Neural cell (in vitro differentiated cells): ENCODE measurements around the gene PHF24. TPM values are rescaled to one million over a fixed set of nuclear protein-coding genes. Genes with fewer than 3 reads are reported as not detected.

Source experiments
- H2AFZ ChIP-seq: fragments of 200-600, 300-800 bp; sonication (generic), shearing (Covaris generic); 2 replicates; pipeline ENCODE4 v1.6.0; 2014; ENCODE audit warnings: low read depth, mild to moderate bottlenecking, antibody characterized with exemption, low read length, moderate library complexity
- H3F3A ChIP-seq: fragments of 200-600 bp; shearing (Covaris generic); 2 replicates; pipeline ENCODE4 v1.6.1; 2016; ENCODE audit warnings: mild to moderate bottlenecking, moderate library complexity, mixed read lengths, antibody characterized with exemption, low read length; ENCODE audit not compliant: insufficient read depth, poor library complexity, severe bottlenecking
- H3K27ac ChIP-seq: fragments of 200-600, 300-800 bp; sonication (generic), shearing (Covaris generic); 2 replicates; pipeline ENCODE4 v1.5.1; 2014; ENCODE audit warnings: mild to moderate bottlenecking, low read length, moderate library complexity
- H3K27me3 ChIP-seq: fragments of 300-800, 200-600 bp; sonication (generic), shearing (Covaris generic); 2 replicates; pipeline ENCODE4 v1.6.0; 2014; ENCODE audit warnings: mild to moderate bottlenecking, low read depth, low read length, moderate library complexity; ENCODE audit not compliant: insufficient read depth
- H3K36me3 ChIP-seq: fragments of 300-800, 200-600 bp; sonication (generic), shearing (Covaris generic); 2 replicates; pipeline ENCODE4 v1.5.1; 2014; ENCODE audit warnings: mild to moderate bottlenecking, antibody characterized with exemption, low read length, moderate library complexity; ENCODE audit not compliant: insufficient read depth
- H3K4me2 ChIP-seq: fragments of 300-800, 200-600 bp; sonication (generic), shearing (Covaris generic); 2 replicates; pipeline ENCODE4 v1.6.0; 2014; ENCODE audit warnings: mild to moderate bottlenecking, low read length
- H3K4me3 ChIP-seq: fragments of 300-800, 200-600 bp; sonication (generic), shearing (Covaris generic); 2 replicates; pipeline ENCODE4 v1.5.1; 2014; ENCODE audit warnings: mild to moderate bottlenecking, low read length, moderate library complexity
- H3K79me2 ChIP-seq: fragments of 200-600 bp; shearing (Covaris generic); replicated peaks from 2 replicates; pipeline ENCODE4 v1.6.0; 2014; ENCODE audit warnings: mild to moderate bottlenecking, low read length, moderate library complexity; ENCODE audit not compliant: insufficient read depth
- H3K9ac ChIP-seq: fragments of 300-800, 200-600 bp; sonication (generic), shearing (Covaris generic); 2 replicates; pipeline ENCODE4 v1.6.1; 2016; ENCODE audit warnings: mild to moderate bottlenecking, low read length, mixed read lengths
- H3K9me2 ChIP-seq: fragments of 200-600 bp; shearing (Covaris generic); 2 replicates; pipeline ENCODE4 v1.6.1; 2016; ENCODE audit warnings: mild to moderate bottlenecking, low read length, mixed read lengths; ENCODE audit not compliant: insufficient read depth
- H3K9me3 ChIP-seq: fragments of 200-600, 300-800 bp; sonication (generic), shearing (Covaris generic); 2 replicates; pipeline ENCODE4 v1.6.1; 2016; ENCODE audit warnings: mild to moderate bottlenecking, mixed run types, low read length, moderate library complexity, mixed read lengths
- H4K20me1 ChIP-seq: fragments of 200-600 bp; shearing (Covaris generic); 2 replicates; pipeline ENCODE4 v1.6.1; 2016; ENCODE audit warnings: mild to moderate bottlenecking, mixed run types; ENCODE audit not compliant: insufficient read depth
- EP300 ChIP-seq: fragments of 450-650 bp; conservative IDR thresholded peaks from 2 replicates; pipeline ENCODE4 v1.6.1; 2014; ENCODE audit warnings: antibody characterized with exemption, mild to moderate bottlenecking, moderate library complexity; ENCODE audit not compliant: poor library complexity, severe bottlenecking
- EZH2 ChIP-seq: fragments of 200-600, 300-800 bp; shearing (Covaris generic), sonication (generic); IDR thresholded peaks from 2 replicates; pipeline ENCODE4 v1.6.1; 2014; ENCODE audit warnings: antibody characterized with exemption, low read length, borderline replicate concordance, mild to moderate bottlenecking; ENCODE audit not compliant: insufficient read depth, poor library complexity, severe bottlenecking
- MXI1 ChIP-seq: fragments of 450-650 bp; conservative IDR thresholded peaks from 2 replicates; pipeline ENCODE4 v1.6.1; 2014; ENCODE audit warnings: antibody characterized with exemption, mild to moderate bottlenecking; ENCODE audit not compliant: poor library complexity, severe bottlenecking
- TAF1 ChIP-seq: IDR thresholded peaks from 2 replicates; pipeline ENCODE4 v1.6.1; 2012; ENCODE audit warnings: low read depth
- polyA plus RNA-seq: library from polyadenylated mRNA; depleted of rRNA; stranded (reverse); fragments of >200 nt; gene quantifications from 2 replicates; pipeline ENCODE4 v1.2.3, GENCODE V29; 2014
- TF ChIP-seq, protein P1 (sequence below): fragments of 450-650 bp; IDR thresholded peaks from 2 replicates; pipeline ENCODE4 v1.5.1; 2014; ENCODE audit warnings: antibody characterized with exemption, mild to moderate bottlenecking, moderate library complexity; ENCODE audit not compliant: poor library complexity, severe bottlenecking

The PHF24 gene
- polyA plus RNA-seq, 1 donor from 2014 or later, result 2.4 TPM

DNA sequence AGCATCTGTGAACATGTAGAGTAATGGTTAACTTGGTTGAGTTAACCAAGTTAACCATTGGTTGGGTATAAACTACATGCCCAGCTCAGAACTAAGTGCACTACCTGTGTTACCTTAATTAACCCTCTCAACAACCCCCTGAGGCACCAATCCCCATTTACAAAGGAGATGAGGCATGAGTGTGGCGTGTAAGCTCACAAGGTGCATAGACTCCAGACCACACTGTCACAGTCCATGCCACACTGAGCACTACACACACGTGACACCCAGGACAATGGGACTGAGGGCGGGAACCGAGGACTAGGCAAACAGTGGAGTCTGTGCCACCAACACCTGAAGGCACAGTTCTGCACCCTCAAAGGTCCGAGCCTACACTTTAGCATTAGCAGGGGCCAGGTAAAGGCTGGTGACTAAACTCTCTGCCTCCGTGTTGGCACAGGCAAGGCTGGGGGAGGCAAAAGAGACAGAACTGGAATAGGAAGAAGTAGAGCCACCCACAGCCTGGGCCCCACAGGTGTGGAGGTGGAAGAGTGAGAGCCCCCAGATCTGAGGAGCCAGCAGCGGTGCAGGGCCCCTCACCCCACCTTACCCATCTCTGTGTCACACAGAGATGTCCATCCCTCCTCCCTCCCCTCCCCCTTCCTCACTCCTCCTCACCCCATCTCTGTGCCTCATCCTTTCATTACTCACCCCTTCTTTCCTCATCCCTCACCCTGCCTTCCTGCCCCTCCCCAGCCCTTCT is 29.2 kb downstream of the PHF24 start:
- H3K9me3 ChIP-seq, result no peaks in the 10 kb centered on the region
- no peaks in the 10 kb centered on the region for H3K36me3 ChIP-seq
- H3K27me3 ChIP-seq, result no peaks in the 10 kb centered on the region
- H3K79me2 ChIP-seq, result peaks cover 24% of the 10 kb centered on the region
- H2AFZ ChIP-seq, result peak overlapping the region; percentile 5
- peak overlapping the region; percentile 52 for H3K4me2 ChIP-seq
- no peaks in the 10 kb centered on the region for H3K9me2 ChIP-seq
- H3K4me3 ChIP-seq, result peak overlapping the region; percentile 56
- no peaks in the 10 kb centered on the region for H4K20me1 ChIP-seq
- H3F3A ChIP-seq, result no peaks in the 10 kb centered on the region
- H3K27ac ChIP-seq, result peak overlapping the region; percentile 90
- H3K9ac ChIP-seq, result peak overlapping the region; percentile 84
- TF ChIP-seq, protein P1, sequence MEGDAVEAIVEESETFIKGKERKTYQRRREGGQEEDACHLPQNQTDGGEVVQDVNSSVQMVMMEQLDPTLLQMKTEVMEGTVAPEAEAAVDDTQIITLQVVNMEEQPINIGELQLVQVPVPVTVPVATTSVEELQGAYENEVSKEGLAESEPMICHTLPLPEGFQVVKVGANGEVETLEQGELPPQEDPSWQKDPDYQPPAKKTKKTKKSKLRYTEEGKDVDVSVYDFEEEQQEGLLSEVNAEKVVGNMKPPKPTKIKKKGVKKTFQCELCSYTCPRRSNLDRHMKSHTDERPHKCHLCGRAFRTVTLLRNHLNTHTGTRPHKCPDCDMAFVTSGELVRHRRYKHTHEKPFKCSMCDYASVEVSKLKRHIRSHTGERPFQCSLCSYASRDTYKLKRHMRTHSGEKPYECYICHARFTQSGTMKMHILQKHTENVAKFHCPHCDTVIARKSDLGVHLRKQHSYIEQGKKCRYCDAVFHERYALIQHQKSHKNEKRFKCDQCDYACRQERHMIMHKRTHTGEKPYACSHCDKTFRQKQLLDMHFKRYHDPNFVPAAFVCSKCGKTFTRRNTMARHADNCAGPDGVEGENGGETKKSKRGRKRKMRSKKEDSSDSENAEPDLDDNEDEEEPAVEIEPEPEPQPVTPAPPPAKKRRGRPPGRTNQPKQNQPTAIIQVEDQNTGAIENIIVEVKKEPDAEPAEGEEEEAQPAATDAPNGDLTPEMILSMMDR, result no peak
- no peak for TF ChIP-seq TAF1
- TF ChIP-seq MXI1, result no peak

- Histone ChIP-seq H3K27ac (peak overlapping the region; percentile 90), H2AFZ (peak overlapping the region; percentile 3)
- TF ChIP-seq, protein P1, result no peak
- TF ChIP-seq EP300 (no peak), EZH2 (no peak), MXI1 (no peak)
These were observed 30.3 kb downstream of the PHF24 start for GRCh38 chr9:34988218-34989002.

More at GRCh38 chr9:34988218-34989002, 30.3 kb downstream of the PHF24 start:
- no peaks in the 10 kb centered on the region for H3K9me3 ChIP-seq
- H3K9ac ChIP-seq, result peak overlapping the region; percentile 84
- H3K4me2 ChIP-seq, result peak overlapping the region; percentile 77
- peak overlapping the region; percentile 93 for H3K4me3 ChIP-seq
- H3F3A ChIP-seq, result no peaks in the 10 kb centered on the region
- no peaks in the 10 kb centered on the region for H3K27me3 ChIP-seq
- H4K20me1 ChIP-seq, result no peaks in the 10 kb centered on the region
- no peaks in the 10 kb centered on the region for H3K36me3 ChIP-seq
- no peaks in the 10 kb centered on the region for H3K9me2 ChIP-seq
- H3K79me2 ChIP-seq, result peaks cover 34% of the 10 kb centered on the region
